ENCODE measurements around the gene SAYSD1.
"Not testable (repeated sequence)": the region's sequence is repeated elsewhere in the genome, so short reads cannot be mapped to it uniquely, and the experiment has no call there.

Gene SAYSD1, protein sequence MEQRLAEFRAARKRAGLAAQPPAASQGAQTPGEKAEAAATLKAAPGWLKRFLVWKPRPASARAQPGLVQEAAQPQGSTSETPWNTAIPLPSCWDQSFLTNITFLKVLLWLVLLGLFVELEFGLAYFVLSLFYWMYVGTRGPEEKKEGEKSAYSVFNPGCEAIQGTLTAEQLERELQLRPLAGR

DNA sequence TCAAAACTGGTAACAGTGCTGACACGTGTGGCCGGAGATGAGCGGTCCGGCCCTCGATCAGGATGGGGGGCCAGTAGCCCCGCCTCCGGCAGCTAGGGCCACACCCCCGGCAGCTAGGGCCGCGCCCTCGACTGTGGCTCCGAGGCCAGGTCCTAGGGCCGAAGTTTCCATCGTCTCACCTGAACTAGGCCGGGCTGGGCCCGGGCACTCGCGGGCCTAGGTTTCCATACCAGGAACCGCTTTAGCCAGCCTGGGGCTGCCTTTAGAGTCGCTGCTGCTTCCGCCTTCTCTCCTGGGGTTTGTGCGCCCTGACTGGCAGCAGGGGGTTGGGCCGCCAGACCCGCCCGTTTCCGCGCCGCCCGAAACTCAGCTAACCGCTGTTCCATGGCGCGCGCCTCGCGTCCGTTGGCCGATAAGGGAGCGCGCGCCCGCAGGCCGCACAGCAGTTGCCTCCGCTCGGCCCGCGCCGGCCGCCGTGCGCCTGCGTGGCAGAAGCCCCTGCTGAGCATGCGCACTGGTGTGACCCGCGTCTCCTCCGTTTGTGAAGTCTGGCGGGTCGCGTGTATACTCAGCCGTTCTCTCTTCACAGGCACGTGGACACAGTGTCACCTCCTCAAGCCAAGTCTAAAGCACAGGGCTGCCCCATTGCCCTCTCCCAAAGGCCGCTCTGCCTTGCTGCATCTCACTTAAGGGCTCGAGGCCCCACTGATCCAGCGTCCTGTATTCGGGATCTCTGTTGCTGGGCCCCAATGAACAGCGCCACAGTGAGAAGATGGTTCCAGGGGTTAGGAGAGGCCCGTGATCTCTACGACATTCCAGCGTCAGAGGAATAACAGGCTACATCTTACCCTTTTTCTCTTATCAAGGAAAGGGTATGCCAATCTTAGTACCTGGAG, at the start of gene SAYSD1:
Gene SAYSD1 (minus strand): TSS at position 483 of the 896 bp plus-strand sequence. CDS start 97 bp downstream, at position 386.
- peak; percentile 97 for DNase-seq (ENCODE audit: low spot score)

DNA sequence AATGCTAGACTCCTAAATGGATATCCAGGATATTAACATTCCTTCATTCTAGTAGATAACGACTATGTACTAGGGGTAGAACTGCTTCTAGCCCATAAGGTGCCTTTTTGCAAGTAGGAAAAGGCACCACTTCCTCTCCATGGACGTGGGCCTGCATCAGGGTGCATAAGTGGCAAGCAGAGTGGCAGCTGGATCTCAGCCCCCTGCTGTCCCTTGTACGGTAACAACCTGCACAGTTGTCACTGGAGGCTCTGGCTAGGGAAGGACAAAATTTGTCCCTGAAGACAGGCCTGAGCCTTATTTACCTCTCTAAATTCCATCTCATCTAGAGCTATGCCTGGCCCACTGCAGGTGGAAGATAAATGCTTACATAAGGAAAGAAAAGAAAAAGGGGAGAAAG, 42.5 kb upstream of the SAYSD1 start:
- DNase-seq (ENCODE audit: low spot score), result no peak

DNA sequence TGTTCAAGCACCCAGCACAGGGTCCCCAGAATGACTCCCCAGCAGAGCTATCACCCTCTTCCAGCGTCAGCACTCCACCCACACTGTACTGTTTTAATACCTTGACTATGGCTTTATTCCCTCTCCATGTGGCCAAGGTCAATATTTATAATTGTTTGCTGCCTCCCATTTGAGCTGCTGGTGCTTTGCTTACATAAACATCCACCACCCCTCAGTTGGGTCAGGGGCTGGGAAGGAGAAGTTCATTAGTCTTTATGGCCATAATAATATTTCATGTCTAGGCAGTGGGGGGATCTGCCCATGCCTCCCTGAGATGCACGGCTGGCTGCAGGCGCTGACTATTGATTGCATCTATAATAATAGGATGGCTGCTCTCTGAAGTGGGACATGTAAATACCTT, 41.8 kb upstream of the SAYSD1 start:
- no peak for DNase-seq (ENCODE audit: low spot score)

DNA sequence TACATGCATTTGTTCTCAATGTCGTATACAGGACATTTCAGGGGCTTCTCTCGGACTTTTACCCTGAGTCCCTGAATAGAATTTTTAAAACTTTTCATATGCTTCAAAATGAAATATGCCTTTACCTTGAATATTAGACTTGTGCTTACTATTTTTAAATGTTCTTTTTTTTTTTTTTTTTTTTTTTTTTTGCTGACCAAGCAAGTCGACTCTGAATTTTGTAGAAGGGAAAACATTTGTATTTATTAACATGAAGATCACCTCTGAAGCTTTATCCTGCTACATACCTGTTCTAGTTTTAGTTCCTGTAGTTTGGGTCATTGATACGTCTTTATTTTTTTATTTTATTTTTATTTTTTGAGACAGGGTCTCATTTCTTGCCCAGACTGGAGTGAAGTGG, 39.7 kb upstream of the SAYSD1 start:
- no peak for DNase-seq (ENCODE audit: low spot score)

DNA sequence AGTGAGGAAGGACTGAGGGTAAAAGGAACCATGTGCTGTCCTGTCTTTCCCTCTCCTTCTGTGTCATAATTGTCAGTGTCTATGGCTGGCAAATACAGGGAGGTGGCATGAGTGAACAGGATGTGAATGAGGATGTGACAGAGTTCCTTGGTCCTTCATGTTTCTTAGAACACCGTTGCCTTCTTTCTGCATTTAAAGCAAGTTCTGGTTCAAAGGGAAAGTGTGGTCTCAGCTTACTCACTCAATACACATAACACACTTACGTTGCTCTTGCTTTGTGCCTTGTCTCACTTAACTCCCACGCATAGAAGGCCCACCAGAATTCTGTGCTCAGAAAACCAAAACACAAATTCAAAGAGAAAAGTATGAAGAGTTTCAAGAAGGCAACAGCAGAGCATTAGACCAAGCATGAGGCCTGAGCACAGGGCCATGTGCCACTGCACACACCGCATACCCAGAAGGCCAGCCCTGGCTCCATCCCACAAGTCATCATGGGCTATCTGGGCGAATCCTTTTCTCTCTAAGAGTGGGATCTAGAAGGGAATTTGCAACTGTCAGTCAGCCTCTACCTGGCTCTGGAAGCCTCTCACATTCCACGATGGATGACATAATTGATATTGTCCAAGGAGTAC, 38.9 kb upstream of the SAYSD1 start:
- DNase-seq (ENCODE audit: low spot score), result no peak

DNA sequence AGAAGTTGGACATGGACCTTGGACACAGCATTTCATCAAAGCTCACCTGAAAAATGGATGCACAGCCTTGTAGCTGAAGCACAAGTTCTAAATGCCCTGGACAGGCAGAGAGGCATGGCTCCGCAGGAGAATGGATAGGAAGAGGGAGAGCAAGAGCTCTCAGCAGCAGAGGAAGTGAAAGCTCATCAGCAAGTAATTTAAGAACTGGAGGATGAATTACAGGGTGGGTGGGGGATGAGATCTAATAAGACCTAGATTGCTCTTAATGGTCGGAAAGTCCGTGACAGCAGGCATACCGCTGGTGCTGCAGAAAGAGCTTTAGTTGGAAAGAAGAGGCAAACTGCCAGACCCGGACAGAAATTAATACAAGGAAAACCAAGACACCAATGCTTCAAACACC, 37.3 kb upstream of the SAYSD1 start:
- no peak for DNase-seq (ENCODE audit: low spot score)

DNA sequence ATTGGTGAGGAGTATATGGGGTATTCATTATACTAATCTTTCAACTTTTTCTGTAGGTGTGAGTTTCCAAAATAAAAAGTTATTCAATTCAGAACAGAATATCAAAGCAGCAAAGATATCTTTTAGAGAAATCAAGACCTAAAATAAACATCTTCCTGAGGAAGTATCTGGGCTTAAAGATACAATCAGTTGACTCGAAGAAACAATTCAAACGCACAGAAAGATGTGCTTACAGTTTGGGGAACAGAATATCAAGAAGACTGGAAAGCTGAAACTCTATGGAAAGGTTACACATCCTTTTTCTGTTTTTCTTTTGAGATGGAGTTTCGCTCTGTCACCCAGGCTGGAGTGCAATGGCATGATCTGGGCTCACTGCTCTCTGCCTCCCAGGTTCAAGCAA, 36.2 kb upstream of the SAYSD1 start:
- DNase-seq (ENCODE audit: low spot score), result no peak

DNA sequence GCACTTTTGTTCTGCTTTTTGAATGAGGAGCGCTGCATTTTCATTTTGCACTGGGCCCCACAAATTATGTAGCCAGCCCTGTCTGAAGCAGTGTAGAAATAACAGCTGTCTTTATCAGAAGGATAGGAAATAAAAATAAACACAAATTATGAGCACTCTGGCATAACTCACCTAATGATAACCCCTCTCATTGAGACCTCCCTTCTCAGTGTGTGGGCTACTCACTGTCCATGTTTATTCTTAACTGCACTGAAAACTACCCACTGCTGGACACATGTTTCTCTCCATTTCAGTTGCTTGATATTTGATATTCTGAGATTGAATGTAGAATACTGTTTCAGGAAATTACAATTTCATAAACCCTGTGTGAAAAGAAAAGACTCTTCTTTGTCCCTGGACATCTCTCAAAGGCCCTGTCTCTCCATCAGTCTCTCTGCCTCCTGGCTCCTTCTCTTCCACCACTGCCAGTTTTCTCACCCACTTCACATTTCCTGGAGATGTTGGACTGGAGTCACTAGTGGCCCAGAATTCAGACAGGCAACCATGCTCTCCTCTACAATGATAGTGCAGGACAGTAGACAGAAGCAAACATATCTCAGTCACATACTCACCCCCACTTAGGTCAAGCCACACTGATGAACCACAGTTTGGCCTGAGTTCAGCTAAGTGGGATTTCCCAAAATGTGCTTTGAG, 29.6 kb upstream of the SAYSD1 start:
- no peak for DNase-seq (ENCODE audit: low spot score)

DNA sequence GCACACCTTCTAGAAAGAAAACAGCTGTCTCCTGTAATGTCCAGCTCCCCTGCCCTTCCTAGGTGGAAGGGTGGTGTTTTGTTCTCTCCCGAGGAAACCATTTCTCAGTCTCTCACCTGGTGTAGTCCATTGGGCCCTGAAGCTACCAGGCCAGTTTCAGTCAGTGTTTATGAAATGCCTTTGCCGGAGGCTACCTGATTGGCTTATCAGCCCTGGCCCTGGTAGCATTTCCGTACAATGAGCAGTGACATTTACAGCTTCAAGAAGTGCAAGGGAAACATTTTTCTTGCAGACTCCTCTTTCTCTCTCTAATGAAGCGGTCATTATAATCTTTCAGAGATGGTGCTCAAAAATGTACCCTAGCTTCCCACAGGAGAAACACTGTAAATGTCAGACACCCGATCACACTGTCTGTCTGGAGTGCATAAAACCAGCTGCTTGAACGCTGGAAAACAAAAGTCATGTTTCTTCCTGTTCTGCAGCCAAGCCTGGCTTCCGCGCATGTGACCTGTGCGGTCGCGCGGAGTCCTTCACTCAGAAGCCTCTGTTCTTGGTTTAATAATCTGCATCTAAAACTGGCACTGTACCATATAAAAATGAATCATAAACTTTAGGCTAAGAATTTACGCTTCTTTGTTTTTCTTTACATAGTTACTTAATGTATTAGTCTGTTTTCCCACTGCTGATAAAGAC, 28.4 kb upstream of the SAYSD1 start:
- no peak for DNase-seq (ENCODE audit: low spot score)

DNA sequence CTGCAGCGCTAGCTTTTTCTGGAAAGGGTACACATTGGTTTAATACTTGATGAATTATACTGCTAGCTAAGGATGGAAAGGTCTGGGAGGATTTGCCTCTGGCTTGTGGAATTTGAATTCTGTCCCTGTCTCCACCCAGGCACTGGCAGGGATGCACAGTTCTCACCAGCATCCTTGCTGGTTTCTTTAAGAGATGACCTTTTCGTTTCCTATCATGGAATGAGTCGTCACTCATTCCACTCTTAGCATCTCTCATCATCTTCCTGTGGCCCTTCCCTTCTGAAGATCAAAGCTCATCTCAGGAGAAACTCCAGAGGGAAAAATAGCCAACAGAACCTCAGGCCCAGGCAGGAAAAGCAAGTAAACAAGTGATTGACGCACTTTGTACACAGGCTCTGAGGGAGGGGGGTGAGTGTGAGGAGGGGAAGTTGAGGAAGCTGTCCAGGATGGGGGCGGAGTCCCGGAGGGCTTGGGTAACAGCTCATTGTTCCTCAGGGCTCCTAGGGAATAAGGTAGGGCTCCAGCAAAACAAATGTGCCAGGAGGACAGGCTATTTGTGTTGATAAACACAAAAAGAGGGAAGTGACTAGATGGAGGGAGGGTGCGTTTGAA, 25.7 kb upstream of the SAYSD1 start:
- no peak for DNase-seq (ENCODE audit: low spot score)

DNA sequence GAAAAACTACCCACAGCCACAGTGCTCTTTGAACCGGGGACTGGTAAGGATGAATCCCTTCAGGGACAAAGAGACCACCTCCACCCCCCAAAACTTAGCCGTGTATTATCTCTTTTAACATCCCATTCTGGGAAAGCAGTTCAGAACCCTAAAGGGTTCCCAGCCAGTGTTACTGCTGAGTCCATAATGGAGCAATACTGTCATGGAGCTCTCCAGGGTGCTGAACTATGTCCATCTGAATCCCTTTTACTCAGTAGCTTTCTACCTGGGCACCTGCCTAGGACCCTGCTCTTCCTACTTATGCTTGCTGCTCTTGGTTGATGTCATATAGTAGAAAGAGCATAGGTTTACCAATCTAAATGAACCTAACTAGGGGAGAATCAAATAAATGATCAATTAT, 22.3 kb upstream of the SAYSD1 start:
- no peak for DNase-seq (ENCODE audit: low spot score)

DNA sequence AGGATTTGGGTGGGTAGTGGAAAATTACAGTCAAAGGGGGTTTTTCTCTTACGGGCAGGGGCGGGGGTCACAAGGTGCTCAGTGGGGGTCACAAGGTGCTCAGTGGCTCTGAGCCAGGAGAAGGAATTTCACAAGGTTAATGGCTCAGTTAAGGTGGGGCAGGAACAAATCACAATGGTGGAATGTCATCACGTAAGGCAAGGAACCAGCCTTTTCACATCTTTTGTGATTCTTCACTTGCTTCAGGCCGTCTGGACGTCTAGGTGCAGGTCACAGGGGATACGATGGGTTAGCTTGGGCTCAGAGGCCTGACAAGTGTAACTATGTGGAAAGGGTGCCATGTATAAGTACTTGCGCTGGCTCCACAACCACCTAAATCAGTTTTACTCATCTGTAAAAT, 21.2 kb upstream of the SAYSD1 start:
- DNase-seq (ENCODE audit: low spot score), result not testable (repeated sequence)

DNA sequence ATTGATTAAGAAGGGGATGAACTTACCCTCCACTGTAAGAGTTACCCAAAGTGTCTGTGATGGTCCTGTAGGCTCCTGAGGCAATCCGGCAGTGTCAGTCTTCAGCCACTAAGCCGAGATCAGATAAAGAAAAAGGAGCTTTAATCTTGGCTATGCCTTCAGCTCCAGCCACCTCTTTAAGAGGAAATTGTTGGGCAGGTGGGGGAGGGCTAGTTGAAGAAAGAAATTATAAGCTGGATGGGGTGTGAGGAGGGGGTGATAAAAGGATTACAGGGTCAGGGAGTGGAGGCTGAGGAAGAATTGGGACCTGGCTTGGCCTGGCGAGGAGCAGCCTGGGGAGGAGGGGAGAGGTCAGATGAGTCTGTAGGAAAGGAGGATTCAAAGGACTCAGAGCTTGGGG, 19.8 kb upstream of the SAYSD1 start:
- not testable (repeated sequence) for DNase-seq (ENCODE audit: low spot score)

DNA sequence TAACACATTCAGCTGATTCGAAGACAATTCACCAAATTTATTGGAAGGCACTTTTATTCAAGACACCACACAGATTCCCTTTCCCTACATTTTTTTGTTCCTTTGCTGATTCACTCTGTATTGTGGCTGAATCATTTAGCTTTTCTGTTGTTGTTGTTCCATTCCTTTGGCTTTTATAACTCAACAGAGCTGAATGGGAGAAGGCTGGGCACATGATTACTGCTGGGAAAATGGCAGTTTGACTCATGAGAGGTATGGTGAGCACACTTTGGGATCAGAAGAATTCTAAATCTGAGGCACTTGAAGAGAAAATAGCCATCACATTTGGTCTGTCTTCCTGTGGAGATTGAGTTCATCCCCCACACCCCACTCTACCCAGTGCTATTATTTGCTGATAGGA, 15.7 kb upstream of the SAYSD1 start:
- DNase-seq (ENCODE audit: low spot score), result no peak

DNA sequence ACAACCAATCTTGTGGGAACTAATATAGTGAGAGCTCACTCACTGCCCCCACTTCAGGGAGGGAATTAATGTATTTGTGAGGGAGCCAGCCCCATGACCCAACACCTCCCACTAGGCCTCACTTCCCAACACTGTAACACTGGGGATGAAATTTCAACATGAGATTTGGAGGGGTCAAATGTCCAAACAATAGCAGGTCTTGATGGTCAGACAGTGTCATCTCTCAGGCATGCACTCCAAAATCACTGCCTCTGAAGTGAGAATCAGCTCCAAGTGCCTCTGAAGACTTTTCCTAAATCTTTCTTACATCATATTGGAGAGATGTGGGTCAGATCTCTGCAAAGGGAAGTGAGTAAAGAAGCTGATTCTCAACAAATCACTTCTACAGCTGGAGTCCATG, 13.8 kb upstream of the SAYSD1 start:
- DNase-seq (ENCODE audit: low spot score), result no peak

DNA sequence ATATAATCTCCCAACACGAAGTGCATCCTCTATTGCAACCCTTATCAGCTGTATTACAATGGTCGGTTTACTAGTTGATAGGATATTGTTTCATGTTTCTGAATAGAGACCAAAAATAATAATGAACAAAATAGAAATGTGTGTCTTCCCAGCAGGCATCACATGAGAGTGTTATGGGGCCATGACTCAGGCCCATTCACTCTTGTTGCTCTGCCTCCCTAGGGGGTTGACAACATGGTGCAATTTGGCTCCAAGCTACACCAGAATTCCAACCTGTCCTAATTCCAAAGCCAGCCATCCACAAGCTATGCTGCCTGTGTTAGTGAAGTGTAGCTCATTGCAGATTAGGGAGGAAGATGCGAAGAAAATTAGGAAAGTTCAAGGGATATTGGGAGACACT, 13.1 kb upstream of the SAYSD1 start:
- DNase-seq (ENCODE audit: low spot score), result no peak

DNA sequence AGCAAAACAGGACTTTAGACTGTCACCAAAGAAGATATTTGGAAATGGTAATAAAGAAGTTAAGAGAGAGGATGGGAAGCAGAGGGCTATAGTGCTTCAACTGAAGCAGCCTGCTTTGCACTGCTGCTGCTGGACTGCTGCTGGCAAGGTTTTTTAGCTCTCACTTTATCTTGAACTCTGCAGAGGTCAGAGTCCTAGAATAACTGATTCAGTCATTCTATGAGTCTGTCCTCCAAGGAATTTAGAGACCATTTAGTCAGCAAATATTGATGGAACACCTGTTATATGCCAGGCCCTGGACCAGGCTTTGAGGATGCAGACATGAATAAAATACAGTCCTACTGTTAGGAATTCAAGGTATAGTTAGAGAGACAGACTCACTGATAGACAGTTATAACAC, 9.1 kb upstream of the SAYSD1 start:
- DNase-seq (ENCODE audit: low spot score), result no peak

DNA sequence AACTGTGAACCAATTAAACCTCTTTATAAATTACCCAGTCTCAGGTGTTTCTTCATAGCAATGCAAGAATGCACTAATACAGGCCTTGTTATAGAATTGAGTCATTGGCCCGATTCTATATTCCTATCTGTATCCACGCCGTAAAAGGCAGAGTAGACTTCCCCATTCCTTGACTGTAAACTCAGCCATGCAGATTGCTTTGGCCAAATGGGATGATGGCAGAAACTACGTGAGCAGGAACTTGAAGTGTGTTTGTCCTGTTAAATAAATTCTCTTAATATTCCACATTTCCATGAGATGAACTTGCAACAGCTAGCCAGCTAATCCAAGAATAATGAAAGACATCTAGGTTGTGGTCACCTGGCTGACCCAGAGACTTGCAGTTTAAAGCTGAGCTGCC, 3.9 kb upstream of the SAYSD1 start:
- no peak for DNase-seq (ENCODE audit: low spot score)

DNA sequence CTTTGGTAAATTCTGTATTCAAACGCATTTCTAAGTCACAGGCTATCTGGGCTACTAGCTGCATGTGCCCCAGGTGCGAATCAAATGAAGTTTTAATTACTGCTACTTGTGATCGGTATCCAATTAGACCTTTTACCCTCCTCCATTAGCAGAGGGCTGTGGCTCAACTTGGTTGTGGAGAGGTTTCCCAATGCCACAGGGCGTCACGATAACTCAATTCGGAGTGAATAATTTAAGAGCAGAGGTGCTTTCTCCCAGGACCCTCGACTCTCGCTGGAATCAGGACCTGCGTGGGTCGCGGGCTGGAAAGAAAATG, 640 bp downstream of the SAYSD1 start:
- DNase-seq (ENCODE audit: low spot score), result no peak

DNA sequence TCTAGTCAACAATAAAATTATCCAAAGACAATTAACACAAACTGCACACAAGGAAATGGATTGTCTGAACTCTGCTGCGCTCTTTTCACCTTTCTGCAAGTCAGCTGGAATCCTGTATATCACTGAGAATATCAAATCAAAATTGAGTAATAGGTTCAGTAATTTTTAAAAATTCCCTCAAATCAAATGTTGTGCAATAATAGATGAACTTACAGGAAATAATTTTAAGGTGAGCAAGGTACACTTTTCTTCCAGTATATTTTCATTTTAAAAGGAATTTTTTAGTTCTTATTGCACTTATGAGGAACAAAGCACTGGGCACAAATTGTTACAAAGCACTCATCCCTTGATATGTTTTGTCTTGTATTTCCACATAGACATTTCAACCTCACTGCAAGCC, 1.2 kb downstream of the SAYSD1 start:
- DNase-seq (ENCODE audit: low spot score), result no peak

DNA sequence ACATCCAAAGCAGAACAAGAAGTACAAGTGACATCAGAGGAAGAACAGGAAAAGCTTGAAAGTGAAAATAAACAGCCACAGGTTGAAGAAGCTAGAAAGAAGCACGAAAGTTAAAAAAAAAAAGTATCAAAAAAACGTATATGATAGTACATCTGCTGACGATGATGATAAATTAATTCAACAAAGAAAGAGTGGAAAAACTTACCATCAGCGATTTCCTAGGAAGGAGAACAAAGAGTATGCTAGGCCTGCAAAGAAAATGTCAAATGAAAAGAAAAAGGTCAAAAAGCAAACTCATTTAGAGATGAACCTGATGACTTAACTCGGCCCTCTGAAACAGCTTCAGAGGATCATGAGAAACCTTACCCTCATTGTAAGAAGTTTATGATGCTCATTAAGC, 3.7 kb downstream of the SAYSD1 start:
- no peak for DNase-seq (ENCODE audit: low spot score)
